CD4-positive, alpha-beta T cell treated with Interleukin-15 for 1 hour (primary cell): ENCODE results near the gene RCOR1.
A peak's percentile ranks its signal among the peaks of the same experiment; 100 is the strongest.
"Not testable (repeated sequence)": the region's sequence is repeated elsewhere in the genome, so short reads cannot be mapped to it uniquely, and the experiment has no call there.

ENCODE experiments used
- DNase-seq: peaks from one replicate; pipeline ENCODE4 v3.0.0-alpha.2; 2020

Gene RCOR1

DNA sequence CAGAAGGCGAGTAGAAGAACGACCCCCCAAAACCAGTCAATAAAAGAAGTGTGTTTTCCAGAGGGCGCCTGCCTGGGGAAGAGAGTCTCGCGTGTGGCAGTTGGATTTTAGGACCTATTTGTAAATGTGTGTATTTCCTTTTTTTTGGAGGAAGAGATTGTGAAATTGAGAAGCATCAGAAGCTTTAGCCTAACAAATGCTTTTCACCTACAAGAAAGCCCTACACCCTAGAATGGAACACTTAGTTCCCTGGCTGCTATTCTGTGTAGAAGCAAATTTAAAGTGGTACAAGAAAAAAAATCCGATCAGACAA is 1.3 kb downstream of the RCOR1 start:
- DNase-seq, result no peak

DNA sequence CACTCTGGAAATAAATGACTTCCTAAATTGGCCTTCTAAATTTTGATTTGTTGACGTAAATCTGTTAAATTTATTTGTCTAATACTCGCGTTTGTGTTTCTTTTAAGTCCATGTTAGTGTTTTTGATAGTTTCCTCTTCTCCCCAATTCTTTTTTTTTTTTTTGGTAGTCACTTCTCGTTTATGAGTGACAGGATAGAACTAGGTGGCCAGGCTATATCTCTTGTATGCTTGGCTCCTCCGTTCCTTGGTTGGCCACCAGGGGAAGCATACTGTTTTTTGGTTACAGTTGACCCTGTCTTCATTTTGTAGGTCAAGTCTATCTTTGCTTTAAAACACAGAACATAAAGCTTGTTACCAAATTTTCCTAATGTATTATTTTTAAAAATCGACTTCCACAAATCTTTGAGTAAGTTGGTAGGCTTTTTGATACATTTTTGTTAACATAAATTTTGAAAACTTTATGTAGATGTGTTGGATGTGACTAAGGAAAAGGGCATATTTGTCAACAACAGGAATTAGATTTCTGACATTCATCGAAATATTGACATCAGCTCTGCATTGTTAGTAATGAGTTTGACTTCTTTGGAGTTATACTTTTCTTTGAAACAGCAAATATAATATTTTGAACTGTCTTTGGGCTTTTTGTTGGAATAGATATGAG is 2.2 kb downstream of the RCOR1 start:
- peak; percentile 73 for DNase-seq

DNA sequence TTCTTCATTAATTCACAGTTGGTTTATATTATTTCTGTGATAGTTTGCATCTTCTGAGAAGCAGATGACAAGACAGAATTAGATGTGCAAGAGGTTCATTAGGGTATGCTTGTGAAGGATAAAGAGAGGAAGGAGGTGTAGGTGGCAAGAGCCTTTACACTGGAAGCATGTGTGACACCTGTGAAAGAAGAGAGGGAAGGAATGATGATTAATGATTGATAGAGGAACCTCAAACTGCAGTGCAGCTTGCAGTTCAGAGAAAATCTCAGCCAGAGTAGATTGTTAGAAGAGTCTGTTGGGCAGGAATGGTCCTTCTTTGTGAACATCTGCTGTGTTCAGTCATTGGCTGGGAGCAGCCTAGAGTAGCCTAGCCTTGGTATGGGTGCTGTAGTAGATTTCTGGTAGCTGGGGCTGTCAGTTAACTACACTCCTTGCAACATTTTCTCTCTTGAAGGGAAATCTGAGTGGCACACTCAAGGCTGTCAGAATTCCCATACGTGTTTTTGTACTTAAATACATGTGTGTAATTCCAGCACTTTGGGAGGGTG is 9.0 kb downstream of the RCOR1 start:
- DNase-seq, result no peak

DNA sequence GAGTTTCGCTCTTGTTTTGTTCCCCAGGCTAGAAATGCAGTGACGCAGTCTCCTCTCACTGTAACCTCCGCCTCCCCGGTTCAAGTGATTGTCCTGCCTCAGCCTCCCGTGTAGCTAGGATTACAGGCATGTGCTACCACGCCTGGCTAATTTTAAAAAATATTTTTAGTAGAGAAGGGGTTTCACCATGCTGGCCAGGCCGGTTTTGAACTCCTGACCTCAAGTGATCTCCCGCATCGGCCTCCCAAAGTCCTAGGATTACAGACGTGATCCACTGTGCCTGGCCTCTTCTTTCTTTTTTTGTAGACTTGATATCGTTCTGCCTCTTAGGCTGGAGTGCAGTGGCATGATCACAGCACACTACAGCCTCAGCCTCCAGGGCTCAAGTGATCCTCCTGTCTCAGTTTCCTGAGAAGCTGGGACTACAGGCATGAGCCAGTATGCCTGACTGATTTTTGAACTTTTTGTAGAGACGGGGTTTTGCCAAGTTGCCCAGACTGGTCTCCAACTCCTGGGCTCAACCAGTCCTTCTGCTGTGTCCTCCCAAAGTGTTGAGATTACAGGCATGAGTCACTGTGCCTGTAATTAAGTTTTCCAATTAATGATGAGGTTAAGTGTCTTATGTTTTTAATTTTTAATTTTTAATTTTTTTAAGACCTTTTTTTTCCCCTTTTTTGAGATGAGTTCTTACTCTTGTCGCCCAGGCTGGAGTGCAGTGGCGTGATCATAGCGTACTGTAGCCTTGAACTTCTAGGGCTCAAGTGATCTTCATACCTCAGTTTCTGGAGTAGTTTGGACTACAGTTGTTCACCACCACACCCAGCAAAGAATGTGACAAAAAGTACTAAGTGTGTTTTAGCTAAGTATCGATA is 10.2 kb downstream of the RCOR1 start:
- DNase-seq, result no peak

DNA sequence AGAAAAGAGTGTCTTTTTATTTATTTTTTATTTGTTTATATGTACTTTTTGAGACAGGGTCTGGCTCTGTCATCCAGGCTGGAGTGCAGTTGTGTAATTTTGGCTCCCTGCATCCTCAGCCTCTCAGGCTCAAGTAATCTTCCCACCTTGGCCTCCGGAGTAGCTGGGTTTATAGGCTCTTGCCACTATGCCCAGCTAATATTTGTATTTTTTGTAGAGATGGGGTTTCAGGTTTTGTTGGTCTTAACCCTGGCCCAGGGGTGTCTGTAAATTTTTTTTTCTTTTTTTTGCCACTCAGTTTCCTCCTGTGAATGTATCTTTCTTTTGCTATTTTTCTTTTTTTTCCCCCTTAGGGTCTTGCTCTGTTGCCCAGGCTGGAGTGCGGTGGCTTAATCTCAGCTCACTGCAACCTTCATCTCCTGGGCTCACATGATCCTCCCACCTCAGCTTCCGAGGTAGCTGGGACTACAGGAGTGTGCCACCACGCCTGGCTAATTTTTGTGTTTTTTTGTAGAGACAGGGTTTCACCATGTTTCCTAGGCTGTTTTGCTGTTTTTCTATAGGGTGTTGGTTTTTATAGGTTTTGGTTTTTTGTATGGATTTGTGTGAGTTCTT is 11.0 kb downstream of the RCOR1 start:
- DNase-seq, result no peak

DNA sequence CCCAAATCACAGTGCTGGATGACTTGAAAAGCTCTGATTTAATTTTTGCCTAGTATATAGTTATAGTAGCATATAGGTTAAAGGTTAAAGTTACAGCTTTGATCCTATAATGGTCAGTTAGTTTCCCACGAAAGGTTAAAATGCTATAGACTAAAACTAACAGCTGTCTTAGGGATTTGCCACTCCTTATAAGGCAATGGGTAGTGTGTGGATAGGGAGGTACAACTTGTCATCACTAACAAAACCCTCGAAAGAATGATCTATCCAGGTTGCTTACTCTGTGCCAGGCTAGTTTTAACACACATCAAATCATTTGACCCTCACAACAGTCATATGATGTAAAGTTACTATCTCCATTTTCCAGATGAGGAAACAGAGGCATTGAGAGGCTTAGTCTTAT is 11.7 kb downstream of the RCOR1 start:
- no peak for DNase-seq

DNA sequence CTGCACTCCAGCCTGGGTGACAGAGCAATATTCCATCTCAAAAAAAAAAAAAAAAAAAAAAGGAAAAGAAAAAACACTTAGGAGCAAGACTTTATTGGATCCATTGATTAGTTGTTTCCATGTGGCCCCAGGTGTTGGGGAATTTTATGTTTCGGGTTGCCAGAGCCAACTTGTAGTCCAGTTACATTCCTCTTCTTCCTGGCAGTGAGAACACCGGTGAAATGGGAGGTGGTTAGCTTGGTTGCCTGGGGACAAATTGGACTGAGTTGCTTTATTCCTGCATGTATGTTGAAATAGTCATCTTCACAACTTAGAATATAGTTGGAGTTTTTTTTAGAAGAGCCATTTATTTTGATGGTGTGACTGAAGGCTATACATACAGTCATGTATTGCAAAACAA is 12.6 kb downstream of the RCOR1 start:
- no peak for DNase-seq

DNA sequence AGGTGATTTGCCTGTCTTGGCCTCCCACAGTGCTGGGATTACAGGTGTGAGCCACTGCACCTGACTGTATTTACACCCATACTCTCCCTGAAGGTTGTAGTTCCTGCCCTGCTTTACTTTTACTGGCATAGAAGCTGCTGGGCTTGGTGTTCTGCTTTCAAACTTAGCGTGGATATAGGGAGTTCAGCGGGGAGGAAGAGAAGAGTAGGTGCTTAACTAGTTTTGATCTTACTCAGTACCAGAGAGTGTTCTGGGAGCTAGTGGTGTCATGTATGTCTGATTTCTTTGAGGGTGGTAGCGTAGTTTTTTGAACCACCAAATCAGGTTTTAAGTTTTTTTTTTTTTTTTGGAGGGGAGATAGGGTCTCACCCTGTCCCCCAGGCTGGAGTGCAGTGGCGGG is 13.8 kb downstream of the RCOR1 start:
- no peak for DNase-seq

DNA sequence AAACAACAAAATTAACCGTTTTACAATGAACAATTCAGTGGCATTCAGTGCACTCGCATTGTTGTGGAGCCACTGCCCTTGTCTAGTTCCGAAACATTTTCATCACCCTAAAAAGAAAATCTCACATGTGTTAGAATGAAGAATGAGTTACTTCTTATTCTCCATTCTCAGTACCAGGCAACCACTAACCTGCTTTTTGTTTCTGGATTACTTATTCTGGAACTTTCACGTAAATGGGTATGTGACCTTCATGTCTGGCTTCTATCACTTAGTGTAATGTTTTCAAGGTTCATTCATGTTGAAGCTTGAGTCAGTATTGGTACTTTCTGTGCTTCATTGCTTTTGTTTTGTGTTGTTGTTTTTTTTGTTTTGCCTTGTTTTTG is 15.6 kb downstream of the RCOR1 start:
- no peak for DNase-seq

DNA sequence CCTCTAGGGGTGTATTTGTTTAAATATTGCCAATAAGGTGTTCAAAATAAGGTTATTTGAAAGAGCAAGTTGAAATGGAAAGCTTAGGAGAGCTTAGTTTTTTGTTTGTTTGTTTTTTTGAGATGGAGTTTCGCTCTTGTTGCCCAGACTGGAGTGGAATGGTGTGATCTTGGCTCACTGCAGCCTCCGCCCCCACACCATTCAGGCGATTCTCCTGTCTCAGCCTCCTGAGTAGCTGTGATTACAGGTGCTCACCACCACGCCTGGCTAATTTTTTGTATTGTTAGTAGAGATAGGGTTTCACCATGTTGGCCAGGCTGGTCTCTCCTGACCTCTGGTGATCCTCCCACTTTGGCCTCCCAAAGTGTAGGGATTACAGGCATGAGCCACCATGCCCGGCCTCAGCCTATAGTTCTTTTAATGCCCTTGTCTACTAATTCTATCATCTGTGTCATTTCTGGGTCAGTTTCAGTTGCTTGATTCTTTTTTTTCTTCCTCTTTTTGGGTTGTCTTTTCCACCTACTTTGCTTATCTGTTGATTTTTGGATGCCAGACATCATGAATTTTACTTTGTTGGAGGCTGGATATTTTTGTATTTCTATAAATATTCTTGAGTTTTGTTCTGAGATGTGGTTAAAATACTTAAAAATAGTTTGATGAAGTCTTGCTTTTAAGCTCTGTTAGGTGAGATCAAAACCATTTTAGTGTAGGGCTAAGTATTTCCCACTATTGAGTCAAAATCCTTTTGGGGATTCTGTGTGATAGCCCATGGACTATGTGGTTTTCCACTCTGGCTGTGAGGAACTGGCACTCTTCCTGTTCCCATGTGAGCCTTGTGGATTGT is 18.7 kb downstream of the RCOR1 start:
- DNase-seq, result no peak

DNA sequence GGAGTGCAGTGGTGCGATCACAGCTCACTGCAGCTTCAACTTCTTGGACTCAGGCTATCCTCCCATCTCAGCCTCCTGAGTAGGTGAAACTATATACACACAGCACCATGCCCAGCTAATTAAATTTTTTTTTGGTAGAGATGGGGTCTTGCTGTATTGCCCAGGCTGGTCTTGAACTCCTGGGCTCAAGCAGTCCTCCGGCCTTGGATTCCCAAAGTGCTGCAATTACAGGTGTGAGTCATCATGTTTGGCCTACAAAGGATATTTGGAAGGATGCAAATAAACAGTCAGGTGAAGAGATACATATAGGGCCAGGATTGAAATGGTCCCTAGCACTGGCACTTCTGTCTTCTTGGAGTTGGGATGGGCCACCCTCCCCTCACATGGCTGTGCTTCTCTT is 23.9 kb downstream of the RCOR1 start:
- DNase-seq, result no peak

DNA sequence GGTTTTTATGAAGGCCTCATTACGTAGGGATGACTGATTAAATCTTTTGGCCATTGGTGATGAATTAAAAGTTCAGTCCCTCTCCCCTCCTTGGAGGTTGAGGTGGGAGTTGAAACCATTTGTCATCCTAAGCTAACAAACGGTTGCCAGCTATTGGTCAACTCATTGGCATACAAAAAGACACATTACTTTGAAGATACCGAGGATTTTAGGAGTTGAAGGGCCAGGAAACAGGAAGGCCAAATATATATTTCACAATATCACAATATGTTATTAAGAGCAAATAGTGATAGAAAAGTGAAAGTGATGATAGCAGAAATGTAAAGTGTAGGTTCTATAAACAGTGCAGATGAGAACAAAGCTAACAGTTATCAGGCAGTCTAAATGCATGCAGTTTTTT is 24.4 kb downstream of the RCOR1 start:
- DNase-seq, result no peak

DNA sequence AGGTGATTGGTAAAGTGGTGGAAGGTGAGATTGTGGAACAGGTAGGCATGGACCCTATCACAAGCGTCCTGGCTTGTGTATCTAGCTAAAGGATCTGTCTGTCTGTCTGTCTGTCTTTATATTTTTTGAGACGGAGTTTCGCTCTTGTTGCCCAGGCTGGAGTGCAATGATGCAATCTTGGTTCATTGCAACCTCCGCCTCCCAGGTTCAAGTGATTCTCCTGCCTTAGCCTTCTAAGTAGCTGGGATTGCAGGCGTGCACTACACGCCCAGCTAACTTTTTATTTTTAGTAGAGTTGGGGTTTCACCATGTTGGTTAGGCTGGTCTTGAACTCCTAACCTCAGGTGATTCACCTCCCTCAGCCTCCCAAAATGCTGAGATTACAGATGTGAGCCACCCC is 26.6 kb downstream of the RCOR1 start:
- DNase-seq, result not testable (repeated sequence)

DNA sequence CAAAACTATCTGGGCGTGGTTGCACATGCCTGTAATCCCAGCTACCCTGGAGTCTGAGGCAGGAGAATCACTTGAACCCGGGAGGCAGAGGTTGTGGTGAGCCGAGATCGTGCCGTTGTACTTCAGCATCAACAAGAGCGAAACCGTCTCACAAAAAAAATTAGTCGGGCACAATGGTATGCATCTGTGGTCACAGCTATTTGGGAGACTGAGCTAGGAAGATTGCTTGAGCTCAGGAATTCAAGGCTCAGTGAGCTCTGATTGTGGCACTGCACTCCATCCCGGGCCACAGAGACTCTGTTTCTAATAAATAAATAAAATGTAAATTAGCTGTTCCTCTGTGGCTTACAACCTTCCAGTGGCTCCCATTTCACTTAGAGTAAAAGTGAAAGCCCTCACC is 28.0 kb downstream of the RCOR1 start:
- DNase-seq, result no peak

DNA sequence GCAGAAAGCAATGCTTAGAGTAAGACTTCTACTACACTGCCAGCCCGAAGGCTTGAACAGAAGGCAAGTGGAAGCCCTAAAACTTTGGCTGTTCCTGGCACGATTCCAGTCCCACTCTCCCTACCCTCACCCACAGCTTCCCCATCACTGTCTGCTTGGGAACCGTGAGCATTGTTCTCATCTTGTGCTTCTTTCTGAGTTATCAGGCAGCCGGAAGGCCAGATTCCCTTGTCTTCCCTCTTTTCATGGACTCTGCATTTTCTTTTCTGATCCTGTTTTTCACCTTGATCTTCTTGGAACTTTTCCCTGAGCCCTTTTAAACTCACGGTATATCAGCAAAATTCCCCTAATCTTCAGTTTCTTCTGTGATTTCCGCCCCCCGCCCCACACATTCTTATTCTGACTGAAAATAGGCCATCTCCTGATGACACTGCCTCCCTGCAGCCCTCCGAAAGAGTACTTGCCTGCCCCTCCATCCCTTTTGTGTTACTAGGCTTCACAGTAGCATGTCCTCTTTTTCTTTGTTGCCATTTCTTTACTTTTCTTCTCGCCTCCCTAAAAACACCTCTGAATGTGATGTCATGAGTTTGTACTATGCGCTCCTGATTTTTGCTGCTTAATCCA is 29.9 kb downstream of the RCOR1 start:
- no peak for DNase-seq

DNA sequence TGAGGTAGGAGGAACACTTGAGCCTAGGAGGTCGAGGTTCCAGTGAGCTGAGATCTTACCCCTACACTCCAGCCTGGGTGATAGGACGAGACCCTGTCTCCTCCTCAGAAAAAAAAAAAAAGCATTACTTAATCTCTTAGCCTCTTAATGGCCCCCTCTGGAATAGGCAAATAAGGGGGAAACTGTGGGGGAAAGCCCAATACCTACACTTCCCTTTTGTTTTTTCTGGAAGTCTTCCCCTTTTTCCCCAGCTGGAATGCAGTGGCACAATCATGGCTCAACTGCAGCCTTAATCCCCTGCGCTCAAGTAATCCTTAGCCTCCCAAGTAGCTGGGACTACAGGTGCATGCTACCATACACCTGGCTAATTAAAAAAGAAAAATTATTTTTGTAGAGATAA is 32.2 kb downstream of the RCOR1 start:
- no peak for DNase-seq

DNA sequence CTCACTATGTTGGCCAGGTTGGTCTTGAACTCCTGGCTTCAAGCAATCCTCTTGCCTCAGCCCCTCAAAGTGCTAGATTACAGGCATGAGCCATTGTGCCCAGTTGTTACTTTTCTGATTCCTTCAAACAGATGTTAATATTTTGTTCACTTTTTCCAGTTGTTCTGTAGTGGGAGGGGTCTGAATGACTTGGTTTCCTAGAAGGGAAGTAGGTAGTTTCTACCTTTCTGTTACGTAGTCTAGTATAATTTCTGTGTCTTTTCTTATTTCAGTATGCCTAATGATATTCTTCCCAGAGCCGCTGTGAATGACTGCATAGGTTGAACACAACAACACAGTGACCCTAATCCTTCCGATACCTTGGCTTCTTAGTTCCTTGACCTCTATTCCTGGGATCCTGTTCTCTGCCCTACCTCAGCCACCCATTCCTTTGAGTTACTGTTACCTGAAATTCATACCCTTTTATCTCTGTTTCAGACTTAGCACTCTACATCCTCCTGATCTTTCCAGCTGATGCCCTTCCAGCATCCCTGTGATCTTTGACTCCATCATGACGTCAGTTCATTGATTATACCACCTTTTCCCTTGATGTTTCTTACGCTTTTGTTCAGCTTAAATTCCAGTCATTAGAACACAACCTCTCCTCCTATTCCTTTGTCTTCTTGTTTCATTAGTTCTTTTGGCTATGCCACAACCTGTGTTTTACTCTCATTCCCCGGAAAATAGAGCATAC is 33.3 kb downstream of the RCOR1 start:
- no peak for DNase-seq

DNA sequence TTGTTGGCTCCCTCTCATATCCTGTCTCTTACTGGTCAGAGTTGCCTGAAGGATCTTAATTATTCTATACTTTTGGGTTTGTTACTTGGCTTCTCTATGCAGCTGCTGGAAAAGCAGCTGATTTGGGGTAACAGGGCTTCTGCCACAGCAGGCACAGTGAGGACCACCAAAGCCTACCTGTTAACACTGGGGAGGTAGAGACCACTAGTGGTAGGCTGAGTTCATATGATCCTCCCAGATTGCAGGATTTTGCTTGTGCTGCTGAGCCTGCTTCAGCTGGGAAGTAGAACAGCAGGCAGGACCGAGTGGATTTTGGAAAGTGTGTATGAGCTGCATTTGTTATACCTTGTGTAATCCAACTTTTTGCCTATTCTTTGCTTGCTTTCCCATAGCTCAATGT is 34.1 kb downstream of the RCOR1 start:
- no peak for DNase-seq

DNA sequence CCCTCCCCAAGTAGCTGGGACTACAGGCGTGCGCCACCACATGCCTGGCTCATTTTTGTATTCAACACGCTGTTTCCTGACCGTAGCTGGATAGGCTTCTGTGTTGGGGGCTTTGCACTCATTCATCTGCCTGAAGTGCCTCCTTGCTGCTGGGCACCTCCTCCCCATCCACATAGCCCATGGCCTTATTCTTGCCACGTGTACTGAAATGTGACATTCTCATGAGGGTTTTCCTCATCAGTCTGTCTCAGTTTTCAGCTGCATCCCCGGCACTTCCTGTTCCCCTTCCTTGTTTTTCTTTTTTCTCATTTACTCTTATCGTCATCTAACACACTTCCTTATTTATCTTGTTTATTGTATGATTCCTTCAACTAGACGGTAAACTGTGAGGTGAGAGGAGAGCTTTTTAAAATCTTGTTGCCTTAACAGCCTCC is 36.6 kb downstream of the RCOR1 start:
- DNase-seq, result no peak

DNA sequence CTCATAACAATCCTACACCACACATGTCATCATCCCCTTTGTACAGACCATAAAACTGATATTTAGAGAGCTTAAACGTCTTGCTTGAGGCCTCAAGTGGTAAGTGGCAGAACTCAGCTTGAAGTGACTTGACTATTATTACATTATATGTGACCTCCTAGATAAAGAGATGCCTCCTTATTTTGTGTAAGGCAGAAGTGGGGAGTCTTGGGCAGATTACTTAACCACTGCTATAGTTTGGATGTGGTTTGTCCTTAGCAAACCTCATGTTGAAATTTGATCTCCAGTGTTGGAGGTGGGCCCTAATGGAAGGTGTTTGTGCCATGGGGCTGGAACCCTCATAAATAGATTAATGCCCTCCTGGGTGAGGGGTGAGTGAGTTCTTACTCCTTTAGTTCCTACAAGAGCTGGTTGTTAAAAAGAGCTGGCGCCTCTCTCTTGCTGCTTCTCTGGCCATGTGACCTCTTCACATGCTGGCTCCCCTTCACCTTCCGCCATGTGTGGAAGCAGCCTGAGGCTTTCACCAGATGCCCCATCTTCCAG is 37.4 kb downstream of the RCOR1 start:
- no peak for DNase-seq

DNA sequence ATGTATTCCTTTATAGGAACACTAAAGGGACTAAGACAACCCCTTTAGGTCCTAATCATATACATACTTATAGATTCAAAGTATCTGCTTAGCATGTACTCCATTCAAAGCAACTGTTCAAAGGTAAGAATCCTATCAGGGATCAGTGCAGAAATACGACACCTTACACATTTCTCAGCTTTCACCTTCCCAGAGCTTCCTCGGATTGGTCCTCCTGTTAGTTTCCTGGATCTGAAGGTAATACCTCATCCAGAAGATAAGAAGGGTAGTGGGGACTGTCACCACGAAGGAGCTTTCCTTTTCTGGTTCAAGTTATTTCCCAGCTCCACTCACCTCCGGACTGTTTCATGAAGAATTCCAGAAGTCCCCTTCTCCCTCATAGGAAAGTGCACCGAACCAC is 38.0 kb downstream of the RCOR1 start:
- no peak for DNase-seq

DNA sequence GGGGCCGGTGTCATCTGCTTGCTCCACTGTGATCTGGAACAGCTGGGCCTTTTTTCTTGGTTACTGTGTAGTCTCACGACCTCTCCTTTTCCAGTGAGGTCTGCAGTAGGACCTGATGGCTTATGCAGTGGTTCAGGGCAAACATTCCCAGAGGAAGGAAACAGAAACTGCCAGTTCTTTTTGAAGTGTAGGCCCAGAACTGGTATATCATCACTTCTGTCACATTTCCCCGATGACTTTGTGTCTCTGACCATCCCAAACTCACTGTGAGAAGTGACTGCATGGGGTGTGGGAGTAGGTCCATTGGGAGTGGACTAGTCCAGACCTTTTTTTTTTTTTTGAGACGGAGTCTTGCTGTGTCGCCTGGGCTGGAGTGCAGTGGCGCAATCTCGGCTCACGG is 38.4 kb downstream of the RCOR1 start:
- no peak for DNase-seq
